Type B pancreatic cell (in vitro differentiated cells): ENCODE measurements around the gene RNF169. TPM values are rescaled to one million over a fixed set of nuclear protein-coding genes. Genes with fewer than 3 reads are reported as not detected.
A peak's percentile ranks its signal among the peaks of the same experiment; 100 is the strongest.

Experiments
- DNase-seq: peaks from one replicate; pipeline ENCODE4 v3.0.0; 2021; ENCODE audit warnings: mixed read lengths; ENCODE audit not compliant: unreplicated experiment; ENCODE audit errors: extremely low spot score
- H3K27ac Mint-ChIP-seq: 2 replicates; pipeline ENCODE4 v1.8.0; 2021; ENCODE audit warnings: mild to moderate bottlenecking, mixed read lengths
- H3K27me3 Mint-ChIP-seq: 2 replicates; pipeline ENCODE4 v1.8.0; 2021; ENCODE audit warnings: mixed read lengths
- H3K36me3 Mint-ChIP-seq: 2 replicates; pipeline ENCODE4 v1.8.0; 2021; ENCODE audit warnings: mixed read lengths
- H3K4me1 Mint-ChIP-seq: one replicate; pipeline ENCODE4 v1.8.0; 2021; ENCODE audit warnings: mixed read lengths; ENCODE audit not compliant: unreplicated experiment
- H3K4me3 Mint-ChIP-seq: 2 replicates; pipeline ENCODE4 v1.8.0; 2021; ENCODE audit warnings: mild to moderate bottlenecking, mixed read lengths
- H3K9me3 Mint-ChIP-seq: 2 replicates; pipeline ENCODE4 v1.8.0; 2021; ENCODE audit warnings: mixed read lengths
- CTCF ChIP-seq: fragments of 200-600 bp; sonication (generic); conservative IDR thresholded peaks from 2 replicates; pipeline ENCODE4 v1.5.0; 2021; ENCODE audit warnings: antibody characterized with exemption, mild to moderate bottlenecking
- long read RNA-seq: library from polyadenylated mRNA; unstranded; transcript quantifications from one replicate; pipeline ENCODE4 v2.0.0, GENCODE V29; 2020
- total RNA-seq: library from RNA; stranded (reverse); gene quantifications from 2 replicates; pipeline ENCODE4 v1.2.1, GENCODE V29; 2021; ENCODE audit warnings: low replicate concordance

The RNF169 gene
- 16.8 and 18.8 TPM in 2 replicates for total RNA-seq
- long read RNA-seq, partial matches to known transcripts, result 0 of 8 reads
- long read RNA-seq, other reads (novel, unspliced or antisense), result 8 of 8 reads

- peak; percentile 89 for DNase-seq
- Mint-ChIP-seq H3K9me3 (no peaks in the 10 kb centered on the region), H3K27ac (peak within 1 kb of the TSS; percentile 91), H3K27me3 (peaks cover 4% of the 10 kb centered on the region), H3K4me3 (peak within 1 kb of the TSS; percentile 96), H3K36me3 (peaks cover 13% of the 10 kb centered on the region), H3K4me1 (peaks cover 30% of the 10 kb centered on the region)
- TF ChIP-seq CTCF, result no peak
Observed at GRCh38 chr11:74748211-74749126, at the start of gene RNF169. RNF169 (plus strand) TSS chr11:74748849; CDS start chr11:74748881, 32 bp downstream.

- no peak for DNase-seq
- Mint-ChIP-seq H3K4me1 (peaks cover 5% of the 10 kb centered on the region), H3K27me3 (peaks cover 22% of the 10 kb centered on the region), H3K9me3 (no peaks in the 10 kb centered on the region), H3K36me3 (no peaks in the 10 kb centered on the region), H3K4me3 (no peak overlapping the region), H3K27ac (no peak overlapping the region)
- TF ChIP-seq CTCF, result no peak
Observed at GRCh38 chr11:74699615-74700396, 48.8 kb upstream of the RNF169 start.

- no peaks in the 10 kb centered on the region for H3K9me3 Mint-ChIP-seq
- H3K27me3 Mint-ChIP-seq, result peaks cover 19% of the 10 kb centered on the region
- no peak overlapping the region for H3K4me3 Mint-ChIP-seq
- no peak for TF ChIP-seq CTCF
- no peak overlapping the region for H3K27ac Mint-ChIP-seq
- no peaks in the 10 kb centered on the region for H3K36me3 Mint-ChIP-seq
- DNase-seq, result no peak
- H3K4me1 Mint-ChIP-seq, result peaks cover 5% of the 10 kb centered on the region
Observed at GRCh38 chr11:74701351-74701750, 47.3 kb upstream of the RNF169 start.

- DNase-seq, result no peak
- Mint-ChIP-seq H3K27ac (peak overlapping the region; percentile 43), H3K9me3 (no peaks in the 10 kb centered on the region), H3K36me3 (no peaks in the 10 kb centered on the region), H3K27me3 (peaks cover 11% of the 10 kb centered on the region), H3K4me1 (peaks cover 5% of the 10 kb centered on the region), H3K4me3 (no peak overlapping the region)
- peak; percentile 92 for TF ChIP-seq CTCF
Observed at GRCh38 chr11:74702383-74703007, 46.2 kb upstream of the RNF169 start.

GRCh38 chr11:74703211-74703610, 45.4 kb upstream of the RNF169 start:
- no peak overlapping the region for H3K4me3 Mint-ChIP-seq
- H3K9me3 Mint-ChIP-seq, result no peaks in the 10 kb centered on the region
- DNase-seq, result no peak
- peaks cover 11% of the 10 kb centered on the region for H3K4me1 Mint-ChIP-seq
- peaks cover 9% of the 10 kb centered on the region for H3K27me3 Mint-ChIP-seq
- no peak overlapping the region for H3K27ac Mint-ChIP-seq
- TF ChIP-seq CTCF, result no peak
- no peaks in the 10 kb centered on the region for H3K36me3 Mint-ChIP-seq
